Kasumi-1 (cell line): ENCODE measurements around the gene ZNF260.
A peak's percentile ranks its signal among the peaks of the same experiment; 100 is the strongest.

ENCODE experiments used
- DNase-seq, 2 experiments: peaks; one replicate each; lab custom pipeline; 2025; lab: John Stamatoyannopoulos, UW

Gene ZNF260

DNA sequence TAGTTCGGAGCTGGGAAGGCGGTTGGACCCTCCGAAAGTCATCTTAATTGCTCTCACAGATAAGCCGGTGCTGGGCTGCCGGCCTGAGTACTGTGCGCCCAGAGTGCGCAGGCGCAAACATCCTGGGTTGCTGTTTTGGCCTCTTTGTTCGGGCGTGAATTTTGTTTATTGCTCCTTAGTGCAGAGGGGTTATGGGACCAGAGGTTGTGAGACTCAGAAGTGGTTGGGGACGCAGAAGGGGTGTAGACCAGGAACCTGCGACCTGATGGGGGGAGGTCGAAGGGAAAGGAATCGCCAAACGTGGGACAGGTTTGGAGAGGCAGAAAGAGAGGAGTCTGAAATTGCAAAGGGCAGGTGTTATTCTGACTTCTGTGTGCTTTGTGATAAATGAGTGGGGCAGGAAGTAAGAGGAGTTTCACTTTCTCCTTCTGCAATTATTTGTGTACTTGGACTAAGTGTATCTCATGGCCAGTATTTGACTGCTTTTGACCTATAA is 38.1 kb downstream of the ZNF260 start:
- DNase-seq, result peak; percentile 94 to 96

- DNase-seq, result peak; percentile 97 to 98
Measured at GRCh38 chr19:36489118-36489919, 38.8 kb downstream of the ZNF260 start, which contains the start of gene ZNF566. Gene ZNF566, minus strand, starts transcription at chr19:36489561. Its CDS starts 13,004 bp downstream, at chr19:36476557.

DNA sequence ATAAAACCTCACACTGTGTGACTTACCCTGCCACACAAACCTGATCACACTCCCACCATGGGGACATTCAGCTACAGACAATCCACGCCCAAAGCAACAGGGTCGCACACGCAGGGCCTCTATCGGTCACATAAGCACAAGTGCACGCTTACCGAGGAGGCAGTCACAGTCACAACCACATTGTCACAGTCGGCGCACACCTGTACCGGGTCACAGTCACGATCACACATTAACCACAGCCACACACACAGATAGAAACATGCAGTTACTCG is 39.3 kb downstream of the ZNF260 start:
- peak; percentile 62 to 63 for DNase-seq

- no peak for DNase-seq
Measured at GRCh38 chr19:36488118-36488845, 39.8 kb downstream of the ZNF260 start.

GRCh38 chr19:36483653-36484052 is 44.4 kb downstream of the ZNF260 start:
- peak; percentile 32 to 37 for DNase-seq

- DNase-seq, result no peak
Measured at GRCh38 chr19:36482876-36483275, 45.2 kb downstream of the ZNF260 start.
